ENCODE data around the gene ETS2.

Gene ETS2

DNA sequence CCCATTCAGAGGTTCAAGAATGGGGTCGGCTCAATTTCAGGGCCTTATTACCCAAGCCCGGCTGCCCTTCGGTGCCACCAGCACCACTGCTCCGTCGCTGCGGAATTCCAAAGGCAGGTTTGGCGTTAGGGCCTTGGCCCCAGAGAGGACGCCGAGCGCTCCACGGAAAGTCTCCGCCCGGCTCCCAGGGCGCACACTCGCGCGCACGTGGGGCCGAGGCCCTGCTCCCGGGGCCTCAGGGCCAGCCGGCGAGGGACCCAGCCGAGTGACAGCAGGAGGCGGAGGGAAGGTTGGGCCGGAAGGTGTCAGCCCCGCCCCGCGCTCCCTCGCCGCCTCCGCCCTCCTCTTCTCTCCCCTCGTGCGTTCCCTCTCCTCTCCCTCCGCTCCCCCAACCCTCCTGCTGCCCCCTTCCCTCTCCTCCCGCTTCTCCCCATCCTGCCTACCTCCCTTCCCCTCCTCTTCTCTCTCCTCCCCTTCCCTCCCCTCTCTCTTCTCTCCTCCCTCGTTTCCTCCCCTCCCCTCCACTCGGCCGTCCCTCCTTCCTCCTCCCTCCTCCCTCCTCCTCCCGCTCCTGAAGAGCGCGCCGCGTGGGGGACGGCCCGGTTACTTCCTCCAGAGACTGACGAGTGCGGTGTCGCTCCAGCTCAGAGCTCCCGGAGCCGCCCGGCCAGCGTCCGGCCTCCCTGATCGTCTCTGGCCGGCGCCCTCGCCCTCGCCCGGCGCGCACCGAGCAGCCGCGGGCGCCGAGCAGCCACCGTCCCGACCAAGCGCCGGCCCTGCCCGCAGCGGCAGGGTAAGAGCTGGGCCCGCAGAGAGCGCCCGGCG lies at the start of gene ETS2:
Gene ETS2, plus strand, starts transcription at position 602 of the 825 bp plus-strand sequence. CDS start 4,106 bp downstream, outside the sequence.
- peak; percentile 94 for DNase-seq

DNA sequence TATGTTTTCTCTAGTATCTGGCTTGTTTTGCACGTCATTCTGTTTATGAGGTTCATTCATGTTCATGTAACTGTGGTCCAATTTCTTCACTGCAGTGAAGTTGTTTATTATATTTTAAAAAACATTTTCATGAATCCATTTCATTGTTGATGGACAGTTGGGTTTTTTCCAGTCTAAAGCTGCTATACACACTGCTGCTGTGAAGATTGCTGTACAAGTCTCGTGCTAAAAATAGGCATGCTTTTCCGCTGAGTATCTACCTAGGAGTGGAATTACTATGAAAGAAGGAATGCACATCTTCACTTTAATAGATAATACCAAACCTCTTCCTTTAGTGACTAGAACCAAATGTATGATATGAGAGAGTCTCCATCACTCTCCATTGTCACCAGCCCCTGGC lies 49.0 kb upstream of the ETS2 start:
- DNase-seq, result peak; percentile 89

DNA sequence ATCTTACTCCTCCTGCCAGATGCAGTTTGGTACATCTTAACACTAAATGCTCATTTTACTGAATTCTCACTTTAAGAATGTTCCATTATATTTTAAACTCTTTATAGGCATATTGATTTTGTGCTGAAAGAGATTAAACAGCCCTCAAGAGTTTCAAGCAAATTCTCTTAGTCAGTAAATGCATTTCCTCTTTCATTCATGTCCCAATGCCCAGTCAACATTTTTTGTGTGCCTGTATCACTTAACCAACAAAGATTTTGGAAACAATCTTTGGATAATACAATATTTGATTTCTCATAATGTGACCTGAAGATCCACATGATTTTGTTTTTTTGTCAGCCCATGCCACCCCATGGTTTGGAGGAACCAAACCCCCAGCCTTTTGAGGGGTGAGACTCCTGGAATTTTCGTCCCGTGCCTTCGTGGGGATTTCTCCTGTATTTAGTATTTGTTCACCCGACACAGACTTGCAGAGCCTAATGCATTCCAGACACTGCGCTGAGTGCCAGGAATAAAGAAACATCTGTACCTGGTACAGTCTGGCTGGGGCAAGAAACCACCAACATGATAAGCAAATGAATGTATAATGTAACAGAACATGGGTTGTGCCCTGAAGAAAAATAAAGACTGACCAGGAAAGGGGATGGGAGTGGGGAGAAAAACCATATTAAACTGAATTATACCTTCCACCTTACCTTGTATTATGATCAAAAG lies 47.1 kb upstream of the ETS2 start:
- no peak for DNase-seq

DNA sequence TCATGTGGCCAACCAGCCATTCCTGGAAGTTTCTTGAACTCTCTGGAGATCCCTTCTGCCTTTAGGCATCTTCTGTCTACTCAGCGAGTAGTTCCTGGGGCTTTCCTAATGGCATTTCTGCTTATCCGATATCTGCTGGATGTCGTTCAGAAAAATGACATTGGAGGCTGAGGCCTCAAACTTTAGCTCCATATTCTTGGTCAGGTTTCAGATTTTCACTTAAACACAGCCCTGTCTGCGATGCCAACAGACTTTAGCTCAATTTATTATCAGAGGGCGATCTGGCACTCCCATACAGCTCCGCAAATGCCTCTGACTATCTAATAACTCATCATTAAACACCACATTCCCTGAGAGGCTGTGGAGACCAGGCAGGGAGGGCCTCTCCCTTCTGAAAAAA lies 46.3 kb upstream of the ETS2 start:
- no peak for DNase-seq

DNA sequence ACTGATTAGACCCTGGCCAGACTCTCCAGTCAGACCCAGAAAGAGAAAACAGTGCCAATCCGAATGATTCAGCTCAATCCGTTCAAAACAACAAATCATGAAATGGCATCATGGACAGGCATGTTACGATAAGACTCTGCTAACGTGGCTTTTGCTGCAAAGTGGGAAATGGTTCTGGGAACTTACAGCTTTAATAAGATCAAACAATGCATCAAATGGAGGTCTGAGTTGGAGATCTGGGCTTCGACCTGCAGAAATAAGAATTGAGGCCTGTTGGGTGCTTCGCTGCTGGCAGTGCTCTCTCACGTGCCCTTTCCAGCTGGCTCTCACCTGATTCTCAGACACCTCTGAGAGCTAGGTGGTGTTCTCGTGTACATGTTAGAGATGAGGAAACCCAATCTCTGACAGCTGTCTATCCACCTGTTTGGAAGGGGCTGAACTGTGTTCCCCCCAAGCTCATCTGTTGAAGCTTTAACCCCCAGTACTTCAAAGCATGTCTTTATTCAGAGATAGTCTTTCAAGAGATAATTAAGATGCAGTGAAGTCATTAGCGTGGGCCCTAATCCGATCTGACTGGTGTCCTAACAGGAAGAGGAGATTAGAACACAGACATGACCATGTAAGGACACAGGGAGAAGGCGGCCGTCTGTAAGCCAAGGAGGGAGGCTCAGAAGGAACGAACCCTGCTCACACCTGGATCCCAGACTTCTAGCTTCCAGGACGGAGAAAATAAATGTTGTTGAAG lies 45.5 kb upstream of the ETS2 start:
- no peak for DNase-seq

DNA sequence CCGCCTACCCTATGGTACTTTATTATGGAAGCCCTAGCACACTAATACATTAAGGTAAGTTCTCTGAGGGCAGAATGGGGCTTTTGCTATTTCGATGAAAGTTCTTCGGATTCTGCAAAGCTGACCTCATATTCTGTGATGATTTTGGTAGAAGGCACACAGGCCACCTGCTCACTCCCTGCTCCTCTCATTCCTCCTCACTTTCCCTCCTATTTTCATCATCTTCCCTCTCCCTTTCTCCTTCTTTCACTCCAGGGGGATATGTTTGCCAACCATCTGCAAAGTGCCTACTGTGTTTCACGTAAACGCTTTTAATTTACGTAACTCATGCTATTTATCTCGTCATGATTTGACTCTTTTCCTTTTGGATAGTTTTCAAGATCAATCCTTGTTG lies 45.0 kb upstream of the ETS2 start:
- DNase-seq, result no peak

GRCh38 chr21:38761531-38761930 lies 44.2 kb upstream of the ETS2 start:
- DNase-seq, result no peak

GRCh38 chr21:38765056-38765455 lies 40.7 kb upstream of the ETS2 start:
- no peak for DNase-seq

DNA sequence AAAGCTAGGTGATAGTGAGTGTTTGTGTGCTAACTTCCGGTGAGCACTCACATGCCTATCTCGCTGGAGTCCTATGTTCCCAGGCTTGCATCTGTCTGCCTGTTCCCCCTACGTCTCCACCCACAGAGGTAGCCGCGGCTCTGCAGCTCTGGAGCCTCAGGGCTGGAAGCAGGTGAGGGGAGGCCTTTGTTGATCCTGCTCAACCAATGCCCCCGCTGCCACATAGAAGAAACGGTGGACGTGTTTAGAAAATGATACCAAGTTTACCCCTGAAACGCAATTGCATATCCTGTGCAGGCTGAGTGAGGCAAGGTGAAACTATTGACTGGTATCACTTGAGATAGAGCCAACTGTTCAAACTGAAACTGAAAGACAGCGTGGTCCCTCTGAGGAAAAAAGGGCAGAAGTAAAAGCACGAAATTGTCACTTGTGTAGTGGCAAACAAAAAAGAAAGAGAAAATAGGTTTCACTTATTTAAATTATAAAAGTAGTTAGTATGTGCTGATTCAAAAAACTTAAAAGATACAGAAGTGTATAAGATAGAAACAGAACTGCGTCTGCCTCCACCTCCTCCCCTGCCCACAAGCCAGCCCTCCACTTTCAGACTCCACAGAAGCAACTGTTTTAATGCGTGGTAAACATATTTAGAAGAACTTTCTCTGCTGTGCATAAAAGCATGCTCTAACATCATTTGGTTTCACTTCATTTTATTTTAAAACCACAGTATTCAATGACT lies 38.6 kb upstream of the ETS2 start:
- no peak for DNase-seq

GRCh38 chr21:38768471-38769063 lies 37.2 kb upstream of the ETS2 start:
- DNase-seq, result peak; percentile 94

DNA sequence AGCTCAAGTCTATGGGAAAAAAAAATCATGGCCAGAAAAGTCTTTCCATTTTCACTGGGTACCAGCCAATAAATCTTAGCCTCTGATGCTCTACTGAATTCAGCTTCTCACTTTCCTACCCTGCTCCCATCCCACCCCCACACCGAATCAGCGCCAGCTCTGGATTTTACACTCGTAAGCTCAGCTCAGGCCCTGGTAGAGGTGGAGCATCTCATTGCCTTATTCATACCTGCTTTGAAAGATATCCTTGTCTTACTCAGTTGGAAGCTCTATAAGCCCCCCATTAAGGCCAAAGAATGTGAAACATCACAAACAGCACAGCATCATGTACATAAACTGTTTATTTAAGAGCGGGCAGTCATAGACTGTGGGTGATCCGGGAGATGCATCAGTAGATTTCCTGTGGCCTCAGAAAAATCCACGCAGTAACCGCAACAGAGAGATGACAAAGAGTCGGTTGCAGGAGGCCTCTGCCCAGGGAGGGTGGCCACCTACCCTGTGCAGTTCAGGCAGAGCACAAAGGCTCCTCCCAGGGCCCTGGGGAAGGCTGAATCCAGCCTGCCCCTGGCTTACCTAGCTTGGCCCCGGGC lies 36.4 kb upstream of the ETS2 start:
- peak; percentile 90 for DNase-seq

- no peak for DNase-seq
Measured at GRCh38 chr21:38770660-38771059, 35.1 kb upstream of the ETS2 start.

- DNase-seq, result no peak
Measured at GRCh38 chr21:38771536-38771935, 34.2 kb upstream of the ETS2 start.

GRCh38 chr21:38772646-38773045 lies 33.1 kb upstream of the ETS2 start:
- DNase-seq, result no peak

GRCh38 chr21:38773099-38774061 lies 32.3 kb upstream of the ETS2 start:
- DNase-seq, result peak; percentile 98

DNA sequence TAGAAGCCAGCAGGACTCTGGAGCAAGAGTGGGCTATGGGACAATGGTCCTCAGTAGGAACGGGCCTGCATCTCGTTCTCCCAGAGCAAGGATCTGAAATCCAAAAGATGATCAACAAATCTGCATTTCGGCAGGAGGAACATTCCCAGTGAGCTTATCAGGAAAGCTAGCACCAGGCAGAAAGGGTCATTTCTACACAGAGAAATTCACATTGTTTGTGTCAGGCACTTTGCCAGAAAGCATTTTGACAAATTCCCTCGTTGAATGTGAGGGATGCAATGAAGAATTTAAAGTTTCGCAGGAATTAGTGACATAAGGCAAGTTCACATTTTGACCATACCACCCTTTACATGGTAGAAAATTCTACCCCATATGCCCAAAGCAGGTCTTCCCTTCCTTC lies 31.6 kb upstream of the ETS2 start:
- no peak for DNase-seq

DNA sequence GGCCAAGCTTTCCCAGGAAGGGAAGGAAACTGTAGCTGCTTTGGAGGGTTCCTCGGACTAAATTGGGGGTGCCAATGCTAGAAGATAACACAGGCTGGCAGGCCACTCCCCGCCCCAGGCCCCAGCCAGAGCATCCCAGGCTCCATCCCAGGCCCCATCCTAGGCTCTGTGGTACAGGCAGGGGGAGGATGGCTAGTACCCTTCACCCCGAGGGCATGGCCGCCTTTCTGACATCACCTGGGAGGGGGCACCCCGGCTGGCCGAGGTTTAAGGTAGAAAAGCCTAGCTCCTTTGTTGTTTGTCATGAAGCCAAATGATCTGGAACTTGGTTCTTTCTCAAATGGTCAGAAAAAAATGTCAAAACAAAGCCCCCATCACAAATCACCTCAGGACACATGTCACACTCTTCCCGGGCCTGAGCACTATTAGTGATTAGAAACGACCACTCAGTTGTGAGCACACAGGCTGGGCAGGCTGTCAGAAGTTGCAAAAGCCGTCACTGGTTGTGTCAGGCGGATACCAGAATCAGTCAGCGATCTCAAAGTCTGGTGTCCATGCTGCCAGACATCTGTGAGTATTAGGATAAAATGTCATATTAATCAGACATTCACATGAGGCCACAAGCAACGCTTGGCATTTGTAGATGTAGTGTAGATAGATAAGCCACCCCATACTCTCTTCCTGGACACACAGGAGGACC lies 31.0 kb upstream of the ETS2 start:
- no peak for DNase-seq

DNA sequence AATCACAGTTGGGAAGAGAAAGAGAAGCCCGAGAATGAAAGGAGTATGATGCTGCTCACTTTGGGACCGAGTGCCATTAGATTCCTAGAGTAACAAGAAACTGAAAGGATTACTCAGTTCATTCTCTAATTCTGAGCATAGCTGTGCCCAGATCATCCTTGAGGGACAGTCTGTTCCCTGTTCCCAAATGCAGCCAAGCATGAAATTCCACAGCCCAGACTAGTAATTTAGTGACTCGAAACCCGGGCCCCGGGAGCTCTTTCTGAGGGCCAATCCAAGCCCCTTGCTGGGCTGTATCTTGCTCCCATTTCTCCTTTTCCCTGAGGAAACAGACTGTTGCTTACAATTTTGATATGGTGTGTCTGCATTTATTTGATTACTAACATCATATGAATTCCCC lies 30.0 kb upstream of the ETS2 start:
- no peak for DNase-seq

DNA sequence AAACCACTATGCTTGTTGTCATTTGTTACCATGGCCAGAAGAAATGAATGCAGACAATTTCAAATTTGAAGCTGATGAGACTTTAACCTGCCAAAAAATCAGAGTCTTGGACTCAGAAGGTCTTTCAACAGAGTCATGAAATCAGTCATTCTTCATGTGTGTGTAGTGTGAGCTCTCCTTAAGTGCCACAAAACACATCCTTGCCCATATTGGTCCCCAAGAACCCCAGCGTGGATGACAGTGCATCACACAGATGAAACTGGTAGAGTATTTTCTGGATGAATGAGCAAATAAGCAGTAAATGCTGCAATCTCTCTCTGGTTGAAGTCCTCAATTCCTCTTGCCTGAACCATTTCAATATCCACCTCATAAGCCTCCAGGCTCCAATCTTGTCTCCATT lies 28.7 kb upstream of the ETS2 start:
- no peak for DNase-seq

DNA sequence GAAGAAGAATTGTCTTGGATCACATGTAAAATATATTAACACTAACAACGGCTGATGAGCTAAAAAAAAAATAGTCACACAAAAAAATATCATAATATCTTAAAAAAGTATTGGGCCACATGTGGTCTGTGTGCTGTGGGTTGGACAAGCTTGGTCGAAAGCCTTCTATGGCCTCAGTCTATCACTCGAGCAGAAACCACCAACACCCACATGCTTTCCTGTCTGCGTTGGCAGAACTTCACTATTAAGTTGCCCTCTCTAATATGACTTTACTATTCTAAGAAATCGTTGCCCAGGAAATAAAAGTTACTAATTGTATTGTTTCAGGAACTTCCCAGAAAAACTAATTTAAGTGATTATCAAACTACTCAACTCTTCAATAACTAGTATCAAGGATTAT lies 28.2 kb upstream of the ETS2 start:
- DNase-seq, result no peak

Measured in HCEC 1CT (cell line).